Measurements from ENCODE around the gene KLK8. TPM values are rescaled to one million over a fixed set of nuclear protein-coding genes. Genes with fewer than 3 reads are reported as not detected.

The KLK8 gene, protein sequence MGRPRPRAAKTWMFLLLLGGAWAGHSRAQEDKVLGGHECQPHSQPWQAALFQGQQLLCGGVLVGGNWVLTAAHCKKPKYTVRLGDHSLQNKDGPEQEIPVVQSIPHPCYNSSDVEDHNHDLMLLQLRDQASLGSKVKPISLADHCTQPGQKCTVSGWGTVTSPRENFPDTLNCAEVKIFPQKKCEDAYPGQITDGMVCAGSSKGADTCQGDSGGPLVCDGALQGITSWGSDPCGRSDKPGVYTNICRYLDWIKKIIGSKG
- total RNA-seq: not detected in 2 replicates

GRCh38 chr19:51001515-51001914 lies at the start of gene KLK8:
Gene KLK8, minus strand, starts transcription at chr19:51001604. Its CDS starts 437 bp downstream, at chr19:51001167.

GRCh38 chr19:51034704-51035103 lies 33.3 kb upstream of the KLK8 start, which contains the start of gene KLK12:
Gene KLK12, minus strand, starts transcription at chr19:51035002. Its CDS starts 381 bp downstream, at chr19:51034621.

GRCh38 chr19:51026554-51026831 lies 25.1 kb upstream of the KLK8 start, which contains the start of gene KLK11:
Gene KLK11, minus strand, starts transcription at chr19:51026616. Its CDS starts 985 bp downstream, at chr19:51025631.

DNA sequence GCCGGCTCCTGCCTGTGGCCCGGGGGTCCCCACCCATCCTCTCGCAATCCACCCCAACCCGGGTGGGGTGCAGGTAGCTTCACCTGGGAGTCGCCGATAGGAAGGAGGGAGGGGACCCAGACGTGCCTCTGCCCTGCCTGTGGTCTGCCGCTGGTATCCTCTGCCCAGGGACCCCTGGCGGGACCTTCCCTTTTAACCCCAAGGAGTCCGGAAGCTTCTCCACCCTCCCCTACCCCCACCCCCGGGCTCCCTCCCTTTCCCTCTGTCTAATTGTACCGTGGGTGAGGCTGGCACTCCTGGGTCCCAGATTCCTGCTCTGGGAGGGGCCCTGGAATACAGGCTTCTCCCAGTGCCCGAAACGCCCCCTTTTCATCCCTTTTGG lies 18.1 kb upstream of the KLK8 start, which contains the start of gene KLK10:
Gene KLK10 (minus strand): TSS at position 166 of the 382 bp plus-strand sequence. CDS start 579 bp downstream, outside the sequence.

GRCh38 chr19:50983625-50984292 lies 17.6 kb downstream of the KLK8 start, which contains the start of gene KLK7:
Gene KLK7, minus strand, starts transcription at chr19:50983917. Its CDS starts 1,518 bp downstream, at chr19:50982399.

DNA sequence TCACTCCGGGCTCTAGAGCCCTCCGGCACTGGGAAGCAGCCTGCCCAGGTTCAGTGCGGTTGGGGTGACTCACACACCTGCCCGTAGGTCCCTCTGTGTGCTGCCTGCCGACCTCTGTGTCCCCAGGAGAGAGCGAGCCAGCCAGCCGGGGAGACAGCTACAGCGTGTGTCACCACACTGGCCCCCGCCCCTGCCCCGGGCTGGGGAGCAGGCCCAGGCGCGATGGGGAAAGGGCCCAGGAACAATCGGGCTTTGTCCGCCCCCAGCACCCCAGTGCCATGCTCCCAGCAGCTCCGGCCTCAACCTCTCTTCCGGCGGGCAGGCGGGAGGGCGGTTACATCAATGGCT lies 32.0 kb downstream of the KLK8 start, which contains the start of gene KLK6:
Gene KLK6 (minus strand): TSS at position 179 of the 348 bp plus-strand sequence. CDS start 1,487 bp downstream, outside the sequence.

DNA sequence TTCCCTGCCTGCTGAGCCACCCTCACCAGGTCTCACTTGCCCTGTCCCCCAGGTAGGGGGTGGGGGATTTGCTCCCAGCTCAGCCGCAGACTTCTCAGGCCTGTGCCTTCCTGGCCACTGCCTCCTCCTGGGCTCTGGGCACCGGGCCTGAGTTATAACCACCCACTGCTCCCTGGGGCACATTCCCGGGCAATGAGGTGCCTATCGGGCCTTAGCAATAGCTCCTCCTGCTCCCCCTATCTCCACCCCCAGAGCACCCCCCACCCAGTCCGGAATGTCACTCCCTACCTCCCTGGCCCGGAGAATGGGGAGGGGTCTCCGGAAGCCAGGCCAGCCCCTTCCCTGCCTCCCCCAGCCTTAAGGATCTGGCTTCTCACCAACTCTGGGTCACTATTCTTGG lies 48.5 kb downstream of the KLK8 start, which contains the start of gene KLK5:
Gene KLK5 (minus strand): TSS at position 129 of the 400 bp plus-strand sequence. CDS start 381 bp downstream, outside the sequence.

Other genes with a start within 250 kb of the KLK8 start
- not detected in 2 replicates for gene GPR32, start 231.1 kb downstream of the KLK8 start, total RNA-seq
- not detected in 2 replicates for gene ACP4, start 211.2 kb downstream of the KLK8 start, total RNA-seq
- not detected in 2 replicates for gene KLK1, start 177.8 kb downstream of the KLK8 start, total RNA-seq
- gene KLK15, start 168.0 kb downstream of the KLK8 start, total RNA-seq: not detected in 2 replicates
- gene KLK3, start 146.7 kb downstream of the KLK8 start, total RNA-seq: not detected in 2 replicates
- gene KLK2, start 128.2 kb downstream of the KLK8 start, total RNA-seq: not detected in 2 replicates
- gene KLK4, start 90.2 kb downstream of the KLK8 start, total RNA-seq: not detected in 2 replicates
- gene KLK5, start 48.6 kb downstream of the KLK8 start, total RNA-seq: not detected in 2 replicates
- gene KLK6, start 32.0 kb downstream of the KLK8 start, total RNA-seq: not detected in 2 replicates
- not detected in 2 replicates for gene KLK7, start 17.7 kb downstream of the KLK8 start, total RNA-seq
- gene KLK10, start 18.1 kb upstream of the KLK8 start, total RNA-seq: not detected in 2 replicates
- not detected in 2 replicates for gene KLK11, start 25.0 kb upstream of the KLK8 start, total RNA-seq
- gene KLK12, start 33.4 kb upstream of the KLK8 start, total RNA-seq: not detected in 2 replicates
- not detected in 2 replicates for gene KLK13, start 63.5 kb upstream of the KLK8 start, total RNA-seq
- not detected in 2 replicates for gene KLK14, start 81.3 kb upstream of the KLK8 start, total RNA-seq
- gene CTU1, start 106.8 kb upstream of the KLK8 start, total RNA-seq: 12.1 and 14.8 TPM in 2 replicates
- not detected in 2 replicates for gene SIGLEC9, start 123.3 kb upstream of the KLK8 start, total RNA-seq
- gene SIGLEC7, start 140.7 kb upstream of the KLK8 start, total RNA-seq: not detected in 2 replicates
- not detected in 2 replicates for gene CD33, start 223.5 kb upstream of the KLK8 start, total RNA-seq
- not detected in 2 replicates for gene SIGLECL1, start 249.5 kb upstream of the KLK8 start, total RNA-seq